WTC11 (cell line): ENCODE results near the gene RITA1.

ENCODE experiments used
- CDX4 ChIP-seq: fragments of 250-450 bp; sonication (Bioruptor Pico); IDR thresholded peaks from 2 replicates; pipeline ENCODE4 v1.9.0; 2021; ENCODE audit warnings: moderate library complexity, mild to moderate bottlenecking, inconsistent platforms, borderline replicate concordance
- CTCF ChIP-seq: fragments of 200-600 bp; IDR thresholded peaks from 2 replicates; pipeline ENCODE4 v1.8.0; 2022; ENCODE audit warnings: antibody characterized with exemption
- SP1 ChIP-seq: sonication (generic); formaldehyde crosslinking; conservative IDR thresholded peaks from 2 replicates; pipeline ENCODE4 v1.8.1; 2022; ENCODE audit warnings: missing genetic modification reagents

- TF ChIP-seq SP1 (CRISPR knock-in tag) = no peak
- TF ChIP-seq CTCF = no peak
- no peak for TF ChIP-seq CDX4
Measured at GRCh38 chr12:113191227-113191626, 5.7 kb downstream of the RITA1 start.
